HT1080 (cell line): ENCODE results near the gene PAH. TPM values are rescaled to one million over a fixed set of nuclear protein-coding genes. Genes with fewer than 3 reads are reported as not detected.

Experiments
- DNase-seq: peaks from one replicate; pipeline ENCODE4 v3.0.0-alpha.2; 2015; ENCODE audit warnings: low read depth
- polyA plus RNA-seq, 2 experiments: library from polyadenylated mRNA; depleted of rRNA; stranded (reverse); fragments of >200 nt; gene quantifications; 2 replicates each; pipeline ENCODE4 v1.2.3, GENCODE V29; 2015
- total RNA-seq: library from RNA; depleted of rRNA; stranded (reverse); fragments of >200 nt; shearing (Covaris generic); gene quantifications from 2 replicates; pipeline ENCODE4 v1.2.3, GENCODE V29; 2014; rRNA removed

PAH gene
- total RNA-seq = not detected in 2 replicates
- not detected in 2 replicates for polyA plus RNA-seq (2015; cell fraction: cytosol; rRNA removed)
- polyA plus RNA-seq (2015; cell fraction: nucleus; rRNA removed) = not detected in 2 replicates

DNA sequence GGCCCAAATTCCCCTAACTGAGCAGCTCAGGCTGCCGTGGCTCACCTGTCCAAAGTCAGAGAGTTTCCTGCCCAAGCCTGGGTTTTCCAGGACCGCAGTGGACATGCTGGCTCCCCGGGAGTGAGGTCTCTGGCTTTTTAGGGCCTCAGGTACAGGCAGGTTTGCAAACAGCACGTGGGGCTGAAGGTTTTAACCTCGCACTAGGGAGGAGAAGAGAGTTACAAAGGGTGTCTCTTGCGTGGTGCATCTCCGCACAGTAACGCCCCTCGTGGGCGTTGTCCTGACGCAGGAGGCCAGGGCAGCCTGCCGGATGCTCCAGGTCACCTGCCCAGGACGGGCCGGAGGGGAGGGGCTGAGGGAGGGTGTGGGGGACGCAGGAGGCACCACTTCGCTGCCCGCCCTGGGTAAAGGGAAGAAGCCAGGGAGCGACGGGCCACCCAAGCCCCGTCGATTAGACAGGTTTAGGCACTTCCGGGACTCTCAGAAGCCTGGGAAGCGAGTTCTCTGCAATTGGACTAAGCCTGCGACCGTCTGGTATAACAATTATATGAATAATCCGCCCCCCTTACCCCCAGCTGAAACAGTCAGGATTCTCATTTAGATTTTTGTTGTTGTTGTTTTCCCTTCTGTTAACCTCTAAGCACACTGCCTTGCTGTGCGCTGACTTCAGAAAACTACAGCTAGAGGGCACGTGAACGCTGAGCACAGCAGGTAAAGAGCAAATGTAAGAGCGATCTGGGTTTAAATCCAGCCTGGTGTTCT, at the start of gene PAH:
PAH (minus strand) TSS at position 219 of the 762 bp plus-strand sequence; CDS start at position 105, 114 bp downstream.
- no peak for DNase-seq

DNA sequence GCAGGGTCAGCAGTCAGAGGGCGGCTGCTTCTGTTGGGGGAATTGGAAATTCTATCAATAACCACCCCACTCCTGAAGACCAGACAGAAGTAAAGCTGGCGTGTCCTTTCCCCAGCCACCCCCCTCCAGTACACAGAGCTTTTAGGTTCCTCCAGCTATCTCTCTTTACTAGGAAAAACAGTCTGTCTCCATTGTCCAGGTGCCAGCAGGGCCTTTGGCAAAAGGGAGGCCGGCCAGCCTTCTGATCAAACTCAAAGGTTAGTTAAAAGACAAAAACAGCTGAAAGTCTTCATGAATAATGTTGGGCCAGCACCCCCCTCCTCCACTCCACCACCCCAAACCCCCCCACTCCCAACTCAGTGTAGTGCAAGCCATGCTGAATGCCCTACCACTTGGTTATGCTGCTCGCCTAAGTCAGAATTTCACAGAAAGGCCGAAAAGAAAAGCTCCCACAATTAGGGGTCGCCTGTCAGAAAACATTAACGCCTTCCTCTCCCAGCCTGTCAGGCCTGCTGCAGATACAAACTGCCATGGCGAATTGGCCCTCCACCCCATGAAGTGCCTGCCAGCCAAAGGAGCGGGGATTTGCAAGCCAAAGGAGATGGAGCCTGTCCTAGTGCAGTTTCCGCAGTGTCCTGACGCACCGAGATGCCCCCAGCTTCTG, 49.3 kb upstream of the PAH start:
- DNase-seq = no peak

DNA sequence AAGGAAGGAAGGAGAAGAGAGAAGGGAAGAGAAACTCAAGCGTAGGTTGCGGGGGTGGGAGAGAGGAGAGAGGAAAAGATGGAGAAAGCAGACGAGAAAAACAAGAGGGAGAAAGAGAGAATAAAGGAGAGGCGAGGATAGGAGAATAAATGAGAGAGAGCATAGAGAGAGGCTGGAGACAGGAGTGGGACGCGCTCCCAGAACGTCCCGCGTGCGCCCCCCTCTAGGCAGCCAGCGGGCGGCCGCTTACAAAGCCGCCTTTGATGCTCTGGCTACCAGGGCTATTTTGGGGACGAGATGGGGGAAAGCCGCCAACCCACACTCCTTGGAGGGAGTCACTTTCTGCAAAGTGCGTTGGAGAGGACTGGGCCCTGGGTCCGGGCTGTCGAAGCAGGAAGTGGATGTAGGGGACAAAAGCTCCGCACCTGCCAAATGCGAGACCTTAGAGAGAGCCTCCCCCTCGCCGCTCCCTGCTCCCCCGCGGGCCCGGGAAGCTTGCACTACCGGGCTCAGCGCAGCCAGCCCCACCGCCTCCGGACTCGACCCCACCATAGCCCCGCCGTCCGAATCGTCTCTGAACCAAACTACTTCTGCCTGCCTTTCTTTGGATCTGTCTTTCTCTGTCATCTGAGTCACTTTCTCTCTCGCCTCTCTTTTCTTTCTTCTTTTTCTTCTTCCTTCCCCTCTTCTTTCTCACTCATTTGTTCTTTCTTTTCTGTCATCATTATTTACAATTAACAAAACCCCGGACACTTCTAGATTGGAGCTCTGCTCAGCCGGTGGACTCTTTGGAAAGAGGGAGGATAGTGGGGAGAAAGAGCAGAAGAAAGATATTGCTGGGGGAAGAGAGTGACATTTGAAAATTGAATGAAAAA, 48.5 kb upstream of the PAH start:
- DNase-seq = no peak

DNA sequence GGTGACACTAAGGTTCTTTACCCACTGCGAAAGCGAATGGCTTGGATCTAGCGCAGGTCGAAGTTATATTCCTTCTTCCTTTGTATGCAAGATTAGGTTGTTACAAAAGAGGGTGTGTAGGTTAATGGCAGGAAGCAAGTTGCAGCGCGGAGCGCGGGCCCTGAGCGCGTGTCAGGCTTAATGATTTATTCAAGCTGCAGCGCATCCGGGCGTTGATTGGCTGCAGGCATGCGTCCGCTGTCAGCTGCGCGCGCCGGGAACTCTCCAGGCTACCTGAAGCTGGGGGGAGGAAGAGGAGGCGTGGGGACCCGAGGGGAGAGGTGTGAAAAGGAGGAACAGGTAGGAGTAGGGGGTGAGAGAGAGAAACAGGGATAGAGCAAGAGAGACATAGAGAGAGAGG, 47.8 kb upstream of the PAH start:
- DNase-seq = no peak

DNA sequence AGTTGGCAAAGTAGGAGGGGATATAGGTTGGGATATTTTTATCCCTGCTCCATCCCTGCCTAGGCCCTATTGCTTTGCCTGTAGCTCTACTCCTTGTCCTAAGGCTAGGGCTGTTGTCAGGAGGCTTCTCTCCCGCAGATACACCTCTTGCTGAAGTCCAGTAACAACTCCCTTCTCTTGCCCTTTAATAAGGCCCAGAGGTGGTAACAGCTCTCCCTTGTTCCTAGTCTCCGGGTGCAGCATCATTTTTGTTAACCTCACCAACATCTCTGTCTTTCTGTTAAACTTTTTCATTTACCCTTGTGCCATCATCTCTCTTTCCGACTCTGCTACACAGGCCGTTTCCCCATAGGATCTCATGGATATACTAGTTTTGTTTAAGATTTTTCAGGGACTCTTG, 46.8 kb upstream of the PAH start:
- no peak for DNase-seq

DNA sequence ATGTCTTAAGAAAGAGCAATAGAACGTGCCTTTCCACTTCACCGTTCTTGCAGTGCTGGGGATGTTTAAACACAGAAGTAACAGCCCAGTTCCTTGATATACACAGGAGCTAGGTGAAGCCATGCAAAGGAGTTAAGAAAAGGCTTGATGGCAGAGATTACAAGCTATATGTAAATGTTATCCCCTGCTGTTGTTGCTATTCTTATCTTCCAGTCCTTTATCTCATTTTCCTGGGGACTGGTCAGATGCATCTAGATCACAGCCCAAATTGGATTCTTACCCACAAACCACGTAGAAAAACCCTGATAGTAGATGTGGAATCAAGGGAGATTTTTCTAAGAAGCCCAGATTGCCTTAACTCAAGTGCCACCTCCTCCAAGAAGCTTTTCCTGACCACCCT, 45.9 kb upstream of the PAH start:
- DNase-seq = no peak

DNA sequence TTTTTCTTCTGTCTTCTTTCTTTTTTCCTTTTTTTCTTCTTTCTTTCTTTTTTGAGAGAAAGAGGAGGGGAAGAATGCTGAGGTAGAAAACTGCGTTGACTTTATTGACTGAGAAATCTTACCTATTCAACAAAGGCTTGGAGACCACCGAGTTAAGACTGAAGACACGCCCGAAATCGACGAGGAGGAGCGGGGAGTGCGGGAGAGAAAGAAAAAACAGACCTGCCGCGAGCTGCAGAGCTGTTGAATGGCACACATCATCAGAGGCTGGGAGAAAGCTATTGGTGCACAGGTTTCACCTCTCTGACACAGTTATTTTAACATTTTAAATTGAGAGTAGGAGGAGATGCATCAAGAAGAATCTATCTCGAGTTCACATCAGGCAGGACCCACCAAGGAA, 45.5 kb upstream of the PAH start:
- DNase-seq = no peak

DNA sequence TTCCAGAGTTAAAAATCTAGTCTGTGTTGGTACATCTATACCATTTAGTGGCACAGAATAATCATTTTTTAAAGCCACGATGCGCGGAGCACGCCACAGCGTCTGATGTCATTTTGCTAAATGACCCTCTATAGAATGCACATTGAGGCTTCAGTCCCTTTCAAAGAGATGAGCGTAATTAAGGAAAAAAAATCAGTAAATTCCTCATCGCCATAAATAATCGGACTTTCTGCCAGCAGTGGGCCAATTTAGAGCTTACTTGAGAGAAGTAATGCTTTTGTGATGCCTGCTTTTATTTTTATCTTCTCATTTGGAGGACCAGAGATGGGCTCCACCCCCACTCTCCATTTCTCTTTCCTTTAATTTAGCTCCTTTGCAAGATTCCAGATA, 44.4 kb upstream of the PAH start:
- no peak for DNase-seq

DNA sequence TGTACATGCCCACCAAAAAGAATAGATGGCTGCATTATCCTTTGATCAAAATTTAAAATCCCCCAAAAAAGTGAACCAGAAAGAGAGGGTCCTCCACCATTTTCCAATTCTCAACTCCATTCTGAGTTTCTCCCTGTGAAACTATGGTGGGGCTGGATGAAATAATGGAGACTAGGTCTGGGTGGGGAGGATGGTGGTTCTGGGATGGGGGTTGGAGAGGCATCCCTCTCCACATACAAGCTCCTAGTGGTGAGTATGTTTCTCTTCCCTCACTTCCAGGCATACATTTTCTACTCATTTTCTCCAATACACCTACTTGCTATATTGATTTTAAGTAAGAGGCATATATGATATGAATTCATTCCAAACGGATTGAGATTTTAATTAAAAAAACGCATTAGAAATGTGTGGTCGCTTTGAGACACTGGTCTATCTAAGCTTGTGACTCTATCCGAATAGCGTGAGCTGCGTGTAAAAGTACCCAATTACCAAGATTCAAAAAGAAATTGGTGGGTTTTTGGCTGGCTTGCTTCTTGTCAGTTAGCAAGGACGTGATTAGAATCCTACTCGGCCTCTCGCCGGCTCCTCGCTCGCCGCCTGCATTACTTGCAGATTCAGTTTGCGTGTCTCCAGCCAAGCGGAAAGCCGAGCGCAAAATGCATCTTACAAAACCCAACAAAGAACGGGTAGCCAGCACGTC, 43.9 kb upstream of the PAH start:
- no peak for DNase-seq

DNA sequence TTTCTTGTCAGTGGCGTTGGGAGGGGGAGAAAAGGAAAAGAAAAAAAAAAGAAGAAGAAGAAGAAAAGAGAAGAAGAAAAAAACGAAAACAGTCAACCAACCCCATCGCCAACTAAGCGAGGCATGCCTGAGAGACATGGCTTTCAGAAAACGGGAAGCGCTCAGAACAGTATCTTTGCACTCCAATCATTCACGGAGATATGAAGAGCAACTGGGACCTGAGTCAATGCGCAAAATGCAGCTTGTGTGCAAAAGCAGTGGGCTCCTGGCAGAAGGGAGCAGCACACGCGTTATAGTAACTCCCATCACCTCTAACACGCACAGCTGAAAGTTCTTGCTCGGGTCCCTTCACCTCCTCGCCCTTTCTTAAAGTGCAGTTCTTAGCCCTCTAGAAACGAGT, 42.3 kb upstream of the PAH start:
- DNase-seq = no peak

DNA sequence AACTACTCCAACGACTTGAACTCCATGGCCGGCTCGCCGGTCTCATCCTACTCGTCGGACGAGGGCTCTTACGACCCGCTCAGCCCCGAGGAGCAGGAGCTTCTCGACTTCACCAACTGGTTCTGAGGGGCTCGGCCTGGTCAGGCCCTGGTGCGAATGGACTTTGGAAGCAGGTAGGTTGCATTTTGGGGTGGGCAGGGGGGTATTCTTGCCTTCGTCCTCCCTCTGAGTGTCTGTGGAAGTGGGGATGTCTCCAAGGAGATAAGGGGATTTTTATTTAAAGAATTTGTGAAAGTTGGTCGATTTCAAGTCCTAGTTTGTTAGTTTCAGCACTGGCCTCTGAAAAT, 41.8 kb upstream of the PAH start:
- DNase-seq = no peak

DNA sequence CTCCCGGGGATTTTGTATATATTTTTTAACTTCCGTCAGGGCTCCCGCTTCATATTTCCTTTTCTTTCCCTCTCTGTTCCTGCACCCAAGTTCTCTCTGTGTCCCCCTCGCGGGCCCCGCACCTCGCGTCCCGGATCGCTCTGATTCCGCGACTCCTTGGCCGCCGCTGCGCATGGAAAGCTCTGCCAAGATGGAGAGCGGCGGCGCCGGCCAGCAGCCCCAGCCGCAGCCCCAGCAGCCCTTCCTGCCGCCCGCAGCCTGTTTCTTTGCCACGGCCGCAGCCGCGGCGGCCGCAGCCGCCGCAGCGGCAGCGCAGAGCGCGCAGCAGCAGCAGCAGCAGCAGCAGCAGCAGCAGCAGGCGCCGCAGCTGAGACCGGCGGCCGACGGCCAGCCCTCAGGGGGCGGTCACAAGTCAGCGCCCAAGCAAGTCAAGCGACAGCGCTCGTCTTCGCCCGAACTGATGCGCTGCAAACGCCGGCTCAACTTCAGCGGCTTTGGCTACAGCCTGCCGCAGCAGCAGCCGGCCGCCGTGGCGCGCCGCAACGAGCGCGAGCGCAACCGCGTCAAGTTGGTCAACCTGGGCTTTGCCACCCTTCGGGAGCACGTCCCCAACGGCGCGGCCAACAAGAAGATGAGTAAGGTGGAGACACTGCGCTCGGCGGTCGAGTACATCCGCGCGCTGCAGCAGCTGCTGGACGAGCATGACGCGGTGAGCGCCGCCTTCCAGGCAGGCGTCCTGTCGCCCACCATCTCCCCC, 41.2 kb upstream of the PAH start:
- no peak for DNase-seq

DNA sequence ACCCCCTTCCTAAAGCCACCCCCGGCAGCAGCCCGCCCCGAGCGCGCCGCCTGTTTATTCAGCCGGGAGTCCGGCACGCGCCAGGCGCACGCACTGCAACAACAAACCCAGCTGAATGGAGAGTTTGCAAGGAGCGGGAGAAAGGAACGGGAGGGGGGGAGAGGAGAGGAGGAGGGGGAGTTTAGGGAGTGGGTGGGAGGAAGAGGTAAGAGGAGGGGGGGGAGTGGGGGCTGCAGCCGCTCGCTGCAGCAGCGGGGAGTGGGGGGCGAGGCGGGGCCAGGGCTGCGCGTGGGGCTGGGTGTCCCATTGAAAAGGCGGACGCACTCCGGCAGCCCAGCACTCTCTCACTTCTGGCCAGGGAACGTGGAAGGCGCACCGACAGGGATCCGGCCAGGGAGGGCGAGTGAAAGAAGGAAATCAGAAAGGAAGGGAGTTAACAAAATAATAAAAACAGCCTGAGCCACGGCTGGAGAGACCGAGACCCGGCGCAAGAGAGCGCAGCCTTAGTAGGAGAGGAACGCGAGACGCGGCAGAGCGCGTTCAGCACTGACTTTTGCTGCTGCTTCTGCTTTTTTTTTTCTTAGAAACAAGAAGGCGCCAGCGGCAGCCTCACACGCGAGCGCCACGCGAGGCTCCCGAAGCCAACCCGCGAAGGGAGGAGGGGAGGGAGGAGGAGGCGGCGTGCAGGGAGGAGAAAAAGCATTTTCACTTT, 40.5 kb upstream of the PAH start, which contains the start of gene ASCL1:
ASCL1 (plus strand) TSS at position 336 of the 712 bp plus-strand sequence. CDS start 571 bp downstream, outside the sequence.
- DNase-seq = no peak

DNA sequence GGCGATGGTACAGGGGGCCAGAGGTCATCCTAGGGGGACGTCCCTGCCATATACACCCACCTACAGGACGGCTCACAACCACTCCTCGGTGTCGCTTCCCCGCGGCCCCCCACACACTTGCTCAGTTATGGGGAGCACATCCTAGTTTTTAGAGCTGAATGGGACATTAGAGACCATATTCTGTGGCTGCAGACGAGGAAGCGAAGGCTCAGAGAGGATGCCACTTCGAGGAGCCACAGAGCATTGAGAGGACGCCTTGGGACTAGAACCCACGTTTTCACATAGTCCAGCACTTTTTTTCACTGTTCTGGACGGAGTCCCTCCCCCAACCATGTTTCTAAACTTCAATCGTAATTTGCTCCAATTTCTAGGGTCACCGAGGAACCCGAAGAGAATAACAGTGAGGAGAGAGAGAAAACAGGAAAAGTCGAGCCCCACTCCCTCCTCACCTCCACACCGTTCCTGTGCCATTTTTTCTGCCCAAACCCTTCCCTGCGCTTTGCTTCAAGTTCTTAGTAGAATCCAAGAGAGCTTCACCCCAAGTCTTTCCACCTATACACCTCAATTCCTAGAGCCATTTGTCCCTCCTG, 39.8 kb upstream of the PAH start:
- DNase-seq = no peak

DNA sequence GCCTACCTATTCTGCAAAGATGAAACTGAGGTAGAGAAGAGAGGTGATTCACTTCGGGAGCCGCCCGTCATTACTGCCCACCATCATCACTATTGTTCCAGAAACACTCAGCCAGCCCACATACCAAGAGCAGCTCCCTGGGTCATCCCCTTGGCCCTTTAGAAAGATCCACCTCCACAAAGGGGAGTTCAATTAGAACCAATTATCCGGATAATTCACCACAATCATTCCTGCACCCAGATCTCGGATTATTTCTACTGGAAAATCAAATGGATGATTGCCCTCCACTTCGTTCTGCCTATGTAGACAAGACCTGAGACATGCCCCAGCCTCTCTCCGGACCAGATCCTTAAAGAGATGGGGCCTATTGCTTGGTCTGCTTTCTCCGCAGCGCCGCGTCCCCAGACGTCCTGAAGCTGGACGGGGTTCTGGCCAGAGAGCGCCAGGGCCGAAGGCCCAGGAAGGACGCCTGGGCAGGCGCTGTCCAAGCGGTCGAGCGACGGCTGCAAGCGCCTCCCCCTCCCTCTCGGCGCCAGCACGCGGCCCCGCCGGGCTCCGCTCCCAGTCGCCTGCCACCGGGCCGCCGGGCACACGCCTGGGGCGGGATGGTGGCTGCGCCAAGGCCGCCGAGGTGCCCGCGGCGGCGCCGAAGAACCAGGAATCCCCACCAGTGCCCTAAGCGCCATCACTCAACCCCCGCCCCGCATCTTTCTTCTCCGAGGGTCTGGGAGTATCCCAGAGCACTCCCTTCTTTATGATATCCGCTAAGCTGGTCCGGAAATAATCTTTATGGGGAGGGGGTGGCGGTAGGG, 39.1 kb upstream of the PAH start:
- no peak for DNase-seq

DNA sequence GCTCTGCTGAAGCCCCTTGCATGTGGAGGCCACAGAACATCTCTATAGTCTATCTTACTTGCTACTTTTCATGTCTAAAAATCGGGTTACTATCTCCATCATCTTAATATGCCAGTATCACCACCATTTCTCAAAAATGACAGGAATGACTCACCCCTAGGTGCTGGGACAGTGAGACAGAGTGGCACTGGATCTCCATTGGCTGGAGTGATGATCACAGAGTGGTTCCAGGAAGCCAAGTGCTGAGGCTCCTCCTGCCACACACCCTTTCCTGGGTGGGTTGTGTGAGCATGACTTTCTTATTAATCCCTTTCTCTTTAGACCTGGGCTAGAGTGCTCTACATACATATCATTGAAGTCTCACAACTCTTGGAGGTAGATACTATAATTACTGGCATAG, 37.1 kb upstream of the PAH start:
- no peak for DNase-seq

DNA sequence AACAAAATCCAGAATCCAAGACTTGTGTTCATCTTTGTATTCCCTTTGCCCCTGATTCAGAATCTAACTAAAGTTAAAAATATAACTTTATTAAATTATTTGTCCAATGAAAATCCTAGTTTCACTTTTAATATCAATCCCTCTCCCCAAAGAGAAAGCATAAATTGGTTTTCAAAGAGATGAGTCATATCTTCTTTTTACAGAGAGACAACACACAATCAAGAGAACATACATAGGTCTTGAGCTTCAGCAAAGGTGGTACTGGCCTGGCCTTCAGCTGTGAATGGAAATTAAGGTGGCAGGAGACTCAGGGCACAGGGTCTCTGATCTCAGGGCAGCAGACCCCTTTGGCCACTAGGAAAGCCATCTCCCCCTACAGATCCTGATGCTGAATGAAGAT, 36.2 kb upstream of the PAH start:
- DNase-seq = no peak

DNA sequence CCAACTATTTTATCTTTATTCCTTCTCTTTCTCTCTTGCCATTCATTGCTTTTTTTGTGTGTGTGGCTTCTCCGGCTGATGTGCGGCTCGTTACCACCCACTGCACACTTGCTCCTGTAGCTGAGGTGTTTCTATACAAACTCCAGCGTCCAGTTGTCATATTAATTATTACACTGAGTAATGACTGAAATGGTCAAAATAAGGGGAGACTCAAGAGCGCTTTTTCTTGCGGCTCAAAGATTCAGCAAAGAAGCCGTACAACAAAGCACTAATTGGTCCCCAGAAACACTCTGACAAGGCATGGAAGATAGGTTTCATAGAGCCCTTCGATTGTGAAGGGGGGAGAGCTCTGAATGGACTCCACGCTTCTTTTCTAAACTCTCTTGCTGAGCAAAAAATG, 34.8 kb upstream of the PAH start:
- DNase-seq = no peak
